WI38 (cell line): ENCODE data around the gene TBX10.
"Not testable (repeated sequence)": the region's sequence is repeated elsewhere in the genome, so short reads cannot be mapped to it uniquely, and the experiment has no call there.

Experiments
- H3K4me3 ChIP-seq: 2 replicates; pipeline ENCODE4 v1.5.1; 2011; ENCODE audit warnings: low read depth, mild to moderate bottlenecking, control low read depth, low read length
- TF ChIP-seq, protein P1 (sequence below): IDR thresholded peaks from 2 replicates; pipeline ENCODE4 v1.5.1; 2012; ENCODE audit warnings: low read depth, mild to moderate bottlenecking, control low read depth, low read length

TBX10 gene

DNA sequence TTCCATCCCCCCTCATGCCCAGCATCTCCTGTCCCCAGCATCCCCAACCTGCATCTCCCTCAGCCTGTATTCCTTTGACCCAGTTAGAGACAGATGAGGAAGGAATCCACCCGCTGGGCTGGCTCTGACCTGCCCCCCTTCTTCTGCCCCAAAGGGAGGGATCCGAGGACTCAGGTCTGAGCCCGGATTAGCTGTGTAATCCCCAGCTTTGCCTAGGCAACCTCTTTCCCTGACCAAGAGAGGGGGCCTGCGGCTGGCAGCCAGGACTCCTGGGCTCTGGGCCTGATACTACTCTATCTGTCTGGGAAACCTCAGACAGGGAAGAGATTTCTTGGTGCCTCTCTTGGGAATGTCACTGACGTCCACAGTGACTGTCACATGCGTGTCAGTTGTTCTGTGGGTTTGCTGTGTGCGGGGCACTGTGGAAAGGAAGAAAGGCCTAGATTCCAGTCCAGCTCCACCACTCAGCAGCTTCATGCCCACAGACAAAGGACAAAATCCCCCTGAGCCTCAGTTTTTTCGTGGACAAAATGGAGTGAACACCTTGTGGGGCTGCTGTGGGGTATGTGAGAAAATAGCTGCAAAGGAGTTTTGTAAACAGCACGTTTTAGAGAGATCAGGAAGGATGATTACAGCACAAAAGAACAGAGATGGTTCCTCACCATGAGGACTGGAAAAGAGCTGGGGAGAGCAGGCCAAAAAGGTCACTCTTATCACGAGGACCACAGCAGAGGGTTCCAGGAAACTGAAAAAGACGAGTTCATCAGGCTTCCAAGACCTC, 34.1 kb downstream of the TBX10 start:
- TF ChIP-seq, protein P1, sequence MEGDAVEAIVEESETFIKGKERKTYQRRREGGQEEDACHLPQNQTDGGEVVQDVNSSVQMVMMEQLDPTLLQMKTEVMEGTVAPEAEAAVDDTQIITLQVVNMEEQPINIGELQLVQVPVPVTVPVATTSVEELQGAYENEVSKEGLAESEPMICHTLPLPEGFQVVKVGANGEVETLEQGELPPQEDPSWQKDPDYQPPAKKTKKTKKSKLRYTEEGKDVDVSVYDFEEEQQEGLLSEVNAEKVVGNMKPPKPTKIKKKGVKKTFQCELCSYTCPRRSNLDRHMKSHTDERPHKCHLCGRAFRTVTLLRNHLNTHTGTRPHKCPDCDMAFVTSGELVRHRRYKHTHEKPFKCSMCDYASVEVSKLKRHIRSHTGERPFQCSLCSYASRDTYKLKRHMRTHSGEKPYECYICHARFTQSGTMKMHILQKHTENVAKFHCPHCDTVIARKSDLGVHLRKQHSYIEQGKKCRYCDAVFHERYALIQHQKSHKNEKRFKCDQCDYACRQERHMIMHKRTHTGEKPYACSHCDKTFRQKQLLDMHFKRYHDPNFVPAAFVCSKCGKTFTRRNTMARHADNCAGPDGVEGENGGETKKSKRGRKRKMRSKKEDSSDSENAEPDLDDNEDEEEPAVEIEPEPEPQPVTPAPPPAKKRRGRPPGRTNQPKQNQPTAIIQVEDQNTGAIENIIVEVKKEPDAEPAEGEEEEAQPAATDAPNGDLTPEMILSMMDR = no peak
- H3K4me3 ChIP-seq = no peak overlapping the region

GRCh38 chr11:67604815-67605214, 34.7 kb downstream of the TBX10 start:
- TF ChIP-seq, protein P1 = no peak
- no peak overlapping the region for H3K4me3 ChIP-seq

DNA sequence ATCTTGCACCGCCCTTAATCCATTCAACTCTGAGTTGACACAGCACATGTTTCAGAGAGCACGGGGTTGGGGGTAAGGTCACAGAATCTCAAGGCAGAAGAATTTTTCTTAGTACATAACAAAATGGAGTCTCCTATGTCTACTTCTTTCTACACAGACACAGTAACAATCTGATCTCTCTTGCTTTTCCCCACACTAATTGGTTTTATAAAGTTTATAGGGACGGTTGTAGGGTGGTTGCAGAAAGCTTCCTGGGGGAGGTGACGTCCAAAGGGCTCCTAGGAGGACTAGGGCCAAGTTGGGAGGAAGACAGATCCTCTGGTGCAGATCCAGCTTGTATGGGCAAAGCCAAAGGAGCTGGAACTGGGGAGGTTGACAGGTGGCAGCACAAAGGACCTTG, 35.4 kb downstream of the TBX10 start:
- H3K4me3 ChIP-seq = not testable (repeated sequence)

- TF ChIP-seq, protein P1 = no peak
- H3K4me3 ChIP-seq = no peak overlapping the region
These were observed 38.5 kb downstream of the TBX10 start for GRCh38 chr11:67601098-67601497.

DNA sequence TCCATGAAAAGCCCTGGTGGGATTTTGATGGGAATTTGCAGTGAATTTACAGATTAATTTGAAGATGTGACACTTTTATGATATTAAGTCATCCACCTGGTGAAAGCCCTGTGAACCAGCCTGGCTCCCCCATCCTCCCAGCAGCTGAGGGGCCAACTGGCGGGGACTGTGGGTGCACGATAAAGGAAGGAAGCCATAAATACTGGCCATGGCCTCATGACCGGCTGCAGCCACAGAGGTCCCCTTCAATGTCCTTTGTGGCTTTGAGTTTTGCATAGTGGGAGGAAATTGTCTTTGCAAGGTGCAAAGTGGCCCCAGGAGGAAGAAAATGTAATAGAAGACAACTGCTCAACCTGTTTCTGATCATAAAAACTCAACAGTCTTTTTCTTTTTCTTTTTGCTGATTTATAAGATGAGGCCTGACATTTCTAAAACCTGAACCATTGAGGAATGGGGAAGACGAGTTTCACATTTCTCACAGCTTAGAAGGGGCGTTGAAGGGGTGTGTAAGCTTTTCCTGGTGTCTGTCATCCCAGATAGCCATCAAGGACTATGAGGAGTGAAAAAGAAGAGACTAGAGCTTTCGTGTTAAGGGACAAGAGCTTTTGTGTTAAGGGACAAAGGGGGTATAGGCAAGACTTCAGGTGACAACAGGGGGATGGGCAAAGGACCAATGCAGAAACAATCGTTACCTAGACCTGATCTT, 39.1 kb downstream of the TBX10 start:
- H3K4me3 ChIP-seq = no peak overlapping the region
- TF ChIP-seq, protein P1 = no peak

DNA sequence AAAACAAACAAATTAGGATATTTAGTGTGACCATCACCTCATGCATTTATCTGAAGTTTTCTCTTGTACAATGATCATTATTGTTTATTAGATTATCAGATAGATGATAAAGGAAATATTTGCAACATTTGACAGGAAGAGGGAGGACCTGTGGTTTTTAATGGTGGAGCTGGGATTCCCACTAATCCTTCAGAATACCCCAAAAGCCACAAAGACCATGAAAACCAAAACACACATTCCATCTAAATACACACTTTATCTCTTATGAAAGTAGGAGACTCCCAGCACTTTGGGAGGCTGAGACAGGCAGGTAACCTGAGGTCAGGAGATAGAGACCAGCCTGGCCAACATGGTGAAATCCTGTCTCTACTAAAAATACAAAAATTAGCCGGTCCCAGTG, 40.4 kb downstream of the TBX10 start:
- TF ChIP-seq, protein P1 = no peak
- no peak overlapping the region for H3K4me3 ChIP-seq

- H3K4me3 ChIP-seq = not testable (repeated sequence)
These were observed 41.6 kb downstream of the TBX10 start for GRCh38 chr11:67597963-67598362.

DNA sequence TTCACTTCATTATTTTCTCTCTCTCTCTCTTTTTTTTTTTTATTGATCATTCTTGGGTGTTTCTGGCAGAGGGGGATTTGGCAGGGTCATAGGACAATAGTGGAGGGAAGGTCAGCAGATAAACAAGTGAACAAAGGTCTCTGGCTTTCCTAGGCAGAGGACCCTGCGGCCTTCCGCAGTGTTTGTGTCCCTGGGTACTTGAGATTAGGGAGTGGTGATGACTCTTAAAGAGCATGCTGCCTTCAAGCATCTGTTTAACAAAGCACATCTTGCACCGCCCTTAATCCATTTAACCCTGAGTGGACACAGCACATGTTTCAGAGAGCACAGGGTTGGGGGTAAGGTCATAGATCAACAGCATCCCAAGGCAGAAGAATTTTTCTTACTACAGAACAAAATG, 42.1 kb downstream of the TBX10 start:
- not testable (repeated sequence) for H3K4me3 ChIP-seq

DNA sequence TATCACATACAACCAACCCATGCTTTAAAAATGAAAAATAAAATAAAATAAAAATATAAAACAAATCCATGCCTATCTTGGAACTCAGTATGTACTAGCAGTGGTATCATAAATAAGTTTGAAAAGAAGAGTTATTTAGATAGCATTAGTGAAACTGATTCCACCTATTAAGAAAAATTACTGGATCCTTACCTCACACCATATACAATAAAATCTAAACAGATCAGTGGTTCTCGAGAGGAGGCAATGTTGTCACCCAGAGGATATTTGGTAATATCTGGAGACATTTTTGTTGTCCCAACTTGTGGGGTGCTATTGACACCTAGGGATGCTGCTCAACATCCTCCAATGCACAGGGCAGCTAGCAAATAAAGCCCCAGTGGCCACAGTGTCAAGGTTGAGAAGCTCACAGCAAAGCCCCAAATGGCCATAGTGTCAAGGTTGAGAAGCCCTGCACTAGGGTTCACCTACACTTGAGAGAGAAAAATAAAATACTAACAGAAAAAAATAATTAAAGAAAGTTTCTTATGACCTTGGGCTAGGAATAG, 42.7 kb downstream of the TBX10 start:
- TF ChIP-seq, protein P1 = no peak
- no peak overlapping the region for H3K4me3 ChIP-seq
